ENCODE results near the gene SEMA4B.

Gene SEMA4B

DNA sequence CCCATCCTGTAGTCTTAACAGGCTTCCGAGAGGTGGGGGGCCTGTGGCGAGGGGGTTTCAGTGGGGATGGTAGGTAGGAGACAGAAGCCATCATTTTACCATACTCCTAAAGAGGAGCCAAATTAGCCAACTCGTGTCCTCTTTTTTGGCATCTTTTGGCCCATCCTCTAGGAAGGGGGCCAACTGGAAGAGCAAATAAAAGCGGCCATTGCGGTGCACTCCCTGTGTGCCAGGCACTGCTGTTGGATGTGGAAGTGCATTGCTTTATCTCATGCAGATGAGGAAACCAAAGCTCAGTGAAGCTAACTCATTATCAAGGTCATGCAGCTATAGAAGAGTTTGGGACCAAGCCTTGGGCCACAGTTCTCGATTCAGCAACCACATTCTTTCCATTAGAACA, 6.1 kb downstream of the SEMA4B start:
- no peak for DNase-seq (ENCODE audit: low read depth)

DNA sequence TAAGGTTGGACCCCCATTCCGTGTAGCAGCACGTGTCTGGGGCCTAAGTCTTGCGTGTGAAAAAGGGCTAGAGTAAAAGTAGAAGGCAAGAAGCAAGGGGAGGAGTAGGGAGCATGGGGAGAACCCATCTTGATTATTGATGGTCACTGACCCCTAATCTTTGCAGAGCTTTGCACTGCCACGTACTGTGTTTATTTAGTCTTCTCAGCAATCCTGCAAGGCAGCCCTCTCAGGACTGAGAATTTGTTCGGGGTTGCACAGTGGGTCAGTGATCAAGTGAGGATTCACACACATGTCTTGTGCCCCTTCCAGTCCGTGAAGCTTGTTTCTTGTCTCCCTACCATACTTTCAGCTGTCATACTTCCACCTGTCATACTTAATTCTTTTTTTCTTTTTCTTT, 7.2 kb downstream of the SEMA4B start:
- DNase-seq (ENCODE audit: low read depth) = no peak

DNA sequence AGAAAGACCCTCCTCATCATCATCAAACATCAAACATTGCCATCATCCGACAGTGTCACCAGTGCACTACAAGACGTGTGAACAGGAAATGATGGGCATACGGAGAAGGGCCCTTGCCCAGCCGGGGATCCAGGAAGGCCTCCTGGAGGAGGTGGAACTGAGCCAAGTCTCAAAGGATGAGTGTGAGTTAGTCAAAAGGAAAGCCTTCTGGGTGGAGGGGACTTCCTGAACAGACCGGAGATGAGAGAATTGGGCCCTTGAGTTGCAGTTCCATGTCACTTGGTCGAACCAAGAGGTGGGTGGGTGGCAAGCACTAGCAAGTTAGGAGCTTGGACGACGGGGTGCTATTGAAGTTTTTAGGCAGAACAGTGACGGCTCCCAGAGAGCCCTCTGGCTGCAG, 8.5 kb downstream of the SEMA4B start:
- DNase-seq (ENCODE audit: low read depth) = no peak

DNA sequence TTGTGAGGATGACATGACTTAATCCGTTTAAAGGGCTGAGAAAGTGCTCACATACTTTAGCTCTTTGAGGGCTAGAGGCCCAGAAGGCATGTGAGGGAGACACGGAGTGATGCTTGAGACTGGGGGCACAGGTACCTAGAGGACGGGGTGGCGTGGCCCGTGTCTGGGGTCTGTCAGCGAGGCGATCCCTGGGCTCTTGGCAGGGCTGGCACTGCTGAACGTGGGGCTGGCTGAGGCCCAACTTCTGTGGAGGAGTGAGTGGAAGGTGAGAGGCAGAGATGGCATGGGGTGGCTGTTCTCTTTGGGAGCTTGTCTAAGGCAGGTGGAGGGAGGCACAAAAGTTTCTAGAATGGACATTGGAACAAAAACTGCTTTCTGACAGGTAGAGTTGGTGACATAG, 9.5 kb downstream of the SEMA4B start:
- no peak for DNase-seq (ENCODE audit: low read depth)

DNA sequence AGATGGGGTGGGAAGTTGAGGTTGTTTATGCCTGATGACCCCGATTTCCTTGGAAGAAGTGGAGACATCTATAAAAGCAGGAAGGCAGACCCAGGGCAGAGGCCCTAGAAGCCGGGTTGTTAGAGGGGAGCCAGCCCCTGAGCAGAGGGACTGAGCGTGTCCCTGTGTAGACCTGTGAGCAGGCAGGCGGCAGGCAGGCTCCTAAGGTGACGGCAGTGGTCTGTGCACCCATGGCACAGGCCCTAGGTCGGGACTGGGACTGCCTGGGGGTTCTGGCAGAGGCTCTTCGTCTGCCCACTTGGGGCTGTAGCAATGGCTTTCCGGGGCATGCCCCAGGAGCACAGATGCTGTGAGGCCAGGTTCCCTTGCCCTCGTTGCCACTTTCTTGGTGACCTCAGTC, 9.9 kb downstream of the SEMA4B start:
- DNase-seq (ENCODE audit: low read depth) = no peak

DNA sequence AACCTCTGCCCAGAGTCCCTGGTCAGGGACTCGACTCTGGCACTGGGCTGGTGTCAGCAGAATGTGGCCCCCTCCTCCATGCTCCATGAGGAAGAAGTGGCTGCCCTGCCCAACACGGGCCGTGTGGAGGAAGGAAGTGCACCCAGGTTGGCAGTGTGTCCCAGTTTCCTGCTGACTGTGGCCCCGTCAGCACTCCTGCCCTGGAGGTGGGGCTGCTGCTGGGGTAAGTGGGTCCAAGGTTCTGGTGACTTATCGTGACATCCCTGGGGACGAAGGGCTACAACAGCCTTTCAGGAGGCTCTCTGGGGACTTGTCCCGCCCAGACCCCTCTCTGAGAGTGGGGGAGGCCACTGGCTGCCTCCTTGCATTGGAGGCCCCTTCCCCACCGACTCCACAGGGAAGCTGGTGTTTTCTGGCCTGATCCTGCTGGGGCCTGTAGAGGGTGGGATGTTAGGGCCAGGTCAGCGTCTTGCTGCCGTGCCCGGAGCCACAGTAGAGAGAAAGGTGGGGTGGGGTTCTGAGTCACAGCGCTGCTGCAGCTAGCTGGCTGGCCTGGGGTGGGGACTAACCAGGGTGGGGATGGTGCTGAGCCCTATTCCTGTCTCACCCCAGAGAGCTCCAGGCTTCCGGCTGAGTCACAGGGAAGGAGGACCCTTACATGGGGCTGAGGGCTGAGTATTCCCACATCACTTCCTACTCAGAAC, 10.5 kb downstream of the SEMA4B start:
- no peak for DNase-seq (ENCODE audit: low read depth)

DNA sequence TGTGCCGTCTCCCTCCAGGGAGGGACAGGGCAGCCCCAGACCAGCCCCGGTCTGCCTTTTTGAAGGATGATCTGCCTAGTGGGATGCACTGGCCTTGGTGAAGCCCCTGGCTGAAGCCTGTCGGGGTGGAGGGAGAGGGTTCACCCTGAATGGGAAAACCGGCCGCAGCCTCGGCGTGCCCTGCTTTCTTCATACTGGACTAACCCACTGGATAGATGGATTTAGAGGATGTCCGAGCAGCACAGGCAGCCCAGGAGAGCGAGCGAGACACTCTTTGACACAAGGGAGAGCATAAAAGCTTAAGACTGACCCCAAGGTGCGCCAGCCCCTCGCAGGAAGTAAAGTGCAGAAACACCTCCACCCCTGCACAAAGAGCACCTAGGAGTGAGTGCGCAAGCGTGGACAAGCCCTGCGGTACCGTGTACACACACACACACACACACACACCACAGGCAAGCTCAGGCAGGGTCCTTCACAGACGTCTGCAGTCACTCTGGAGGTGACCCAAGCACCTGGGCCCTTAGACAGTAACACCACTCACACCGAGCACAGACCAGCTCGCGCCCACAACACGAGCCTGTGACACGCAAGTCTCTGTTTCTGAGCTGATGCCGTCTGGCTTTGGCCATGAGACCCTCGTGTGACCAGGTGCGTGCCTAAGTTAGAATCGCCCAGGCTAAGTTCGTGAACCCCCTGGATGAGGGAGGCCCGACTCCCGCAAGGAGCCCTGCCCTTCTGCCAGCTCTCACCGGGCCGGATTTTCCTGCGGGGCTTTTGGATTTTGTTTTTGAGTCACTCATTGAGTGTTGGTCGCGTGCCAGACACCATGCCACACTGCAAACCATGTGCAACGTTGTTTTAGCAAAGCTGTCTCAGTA, 11.3 kb downstream of the SEMA4B start:
- no peak for DNase-seq (ENCODE audit: low read depth)

DNA sequence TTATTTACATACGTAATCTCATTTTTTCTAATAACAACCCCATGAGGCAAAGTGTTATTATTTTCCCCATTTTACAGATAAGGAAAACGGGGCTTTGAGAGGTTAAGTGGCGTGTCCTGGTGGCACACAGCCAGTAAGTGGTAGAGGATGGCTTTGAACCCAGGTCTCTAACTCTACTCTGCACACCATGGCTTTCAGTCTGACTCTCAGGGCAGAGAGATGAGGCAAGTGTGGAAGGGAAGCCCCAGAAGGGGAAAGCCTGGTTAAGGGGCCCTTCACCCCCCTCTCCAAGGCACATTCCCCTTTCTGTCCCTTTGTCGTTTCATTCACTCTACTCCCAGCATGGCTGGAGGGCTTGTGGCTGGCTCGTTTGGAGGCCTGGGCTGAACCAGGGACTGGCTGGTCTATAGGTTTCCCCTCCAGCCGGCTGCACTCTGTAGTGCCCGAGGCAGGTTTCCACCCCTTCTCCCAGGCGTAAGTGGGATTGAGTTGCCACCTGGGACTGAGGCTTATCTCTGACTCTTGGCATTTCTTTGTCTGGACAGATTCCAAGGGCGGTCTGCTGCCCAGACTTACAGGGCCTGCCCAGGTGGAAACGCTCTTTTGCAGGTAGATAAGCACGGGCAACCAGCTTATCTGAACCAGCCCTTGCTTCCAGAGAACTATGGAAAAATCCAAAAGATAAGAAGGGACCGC, 12.1 kb downstream of the SEMA4B start:
- no peak for DNase-seq (ENCODE audit: low read depth)

DNA sequence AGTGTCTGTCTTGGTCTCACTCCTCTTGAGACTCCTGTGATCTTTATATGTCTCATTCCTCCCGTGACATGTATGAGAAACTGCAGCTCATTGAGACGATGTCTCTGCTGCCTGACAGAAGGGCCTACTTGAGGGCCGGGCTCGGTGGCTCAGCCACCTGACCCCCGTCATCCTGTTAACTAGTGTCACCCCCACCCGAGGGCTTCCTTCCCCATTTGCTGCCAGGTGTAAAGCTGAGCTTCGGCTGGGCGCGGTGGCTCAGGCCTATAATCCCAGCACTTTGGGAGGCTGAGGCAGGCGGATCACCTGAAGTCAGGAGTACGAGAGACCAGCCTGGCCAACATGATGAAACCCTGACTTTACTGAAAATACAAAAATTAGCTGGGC, 12.7 kb downstream of the SEMA4B start:
- DNase-seq (ENCODE audit: low read depth) = no peak

DNA sequence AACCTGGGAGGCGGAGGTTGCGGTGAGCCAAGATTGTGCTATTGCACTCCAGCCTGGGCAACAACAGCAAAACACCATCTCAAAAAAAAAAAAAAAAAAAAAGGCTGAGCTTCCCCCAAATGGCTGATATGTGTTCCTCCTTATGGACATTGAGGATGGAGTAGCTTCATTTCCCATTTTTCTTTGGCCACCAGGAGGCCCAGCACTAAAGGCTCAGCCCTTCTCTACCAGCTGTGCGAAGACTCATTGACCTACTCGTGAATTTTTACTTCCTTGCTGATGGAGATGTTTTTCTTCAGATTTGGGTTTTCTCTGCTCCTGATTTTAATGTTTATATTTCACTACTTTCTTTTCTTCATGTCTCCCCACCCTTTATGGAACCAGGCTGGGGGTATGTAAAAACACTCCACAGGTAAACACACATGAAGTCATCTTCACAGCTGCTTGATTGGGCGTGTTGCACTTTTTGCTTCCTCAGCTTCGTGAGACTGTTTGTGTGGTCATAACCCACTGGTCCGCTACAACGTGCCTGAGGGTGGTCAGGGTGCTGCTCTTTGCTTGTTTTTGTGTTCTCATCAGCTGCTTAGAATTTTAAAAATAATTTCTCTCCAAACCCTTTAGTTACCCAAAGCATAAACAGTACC, 13.5 kb downstream of the SEMA4B start:
- no peak for DNase-seq (ENCODE audit: low read depth)

DNA sequence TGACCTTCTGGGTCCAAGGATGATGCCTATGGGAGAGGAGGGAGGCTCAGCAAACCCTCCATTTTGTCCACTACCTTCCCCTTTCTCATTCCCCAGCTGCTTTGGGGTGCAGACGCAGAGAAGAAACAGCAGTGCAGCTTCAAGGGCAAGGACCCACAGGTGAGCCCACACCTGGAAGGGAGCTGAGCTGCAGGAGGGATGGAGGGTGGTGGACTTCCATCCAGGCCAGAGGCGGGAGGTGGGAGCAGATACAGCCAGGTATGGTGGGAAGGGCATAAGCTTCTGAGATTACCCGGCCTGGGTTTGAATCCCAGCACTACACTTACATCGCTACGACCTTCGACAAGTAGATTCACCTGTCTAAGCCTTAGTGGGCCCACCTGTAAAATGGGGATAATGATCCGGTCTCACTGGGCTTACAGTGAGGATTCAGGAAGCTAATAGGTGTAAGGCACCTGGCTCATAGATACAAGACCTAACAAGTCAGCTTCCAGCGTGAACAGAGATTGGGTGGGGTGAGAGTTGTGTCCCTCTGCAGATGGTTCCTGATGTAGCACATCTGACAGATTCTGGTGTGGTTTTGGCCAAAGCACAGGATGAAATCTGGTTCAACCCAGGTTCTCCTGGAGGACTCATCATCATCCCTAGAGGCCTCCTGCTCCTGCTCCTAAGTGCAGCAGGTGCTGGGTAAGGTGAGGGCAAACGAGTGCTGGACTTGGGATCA, 16.7 kb downstream of the SEMA4B start:
- no peak for DNase-seq (ENCODE audit: low read depth)

DNA sequence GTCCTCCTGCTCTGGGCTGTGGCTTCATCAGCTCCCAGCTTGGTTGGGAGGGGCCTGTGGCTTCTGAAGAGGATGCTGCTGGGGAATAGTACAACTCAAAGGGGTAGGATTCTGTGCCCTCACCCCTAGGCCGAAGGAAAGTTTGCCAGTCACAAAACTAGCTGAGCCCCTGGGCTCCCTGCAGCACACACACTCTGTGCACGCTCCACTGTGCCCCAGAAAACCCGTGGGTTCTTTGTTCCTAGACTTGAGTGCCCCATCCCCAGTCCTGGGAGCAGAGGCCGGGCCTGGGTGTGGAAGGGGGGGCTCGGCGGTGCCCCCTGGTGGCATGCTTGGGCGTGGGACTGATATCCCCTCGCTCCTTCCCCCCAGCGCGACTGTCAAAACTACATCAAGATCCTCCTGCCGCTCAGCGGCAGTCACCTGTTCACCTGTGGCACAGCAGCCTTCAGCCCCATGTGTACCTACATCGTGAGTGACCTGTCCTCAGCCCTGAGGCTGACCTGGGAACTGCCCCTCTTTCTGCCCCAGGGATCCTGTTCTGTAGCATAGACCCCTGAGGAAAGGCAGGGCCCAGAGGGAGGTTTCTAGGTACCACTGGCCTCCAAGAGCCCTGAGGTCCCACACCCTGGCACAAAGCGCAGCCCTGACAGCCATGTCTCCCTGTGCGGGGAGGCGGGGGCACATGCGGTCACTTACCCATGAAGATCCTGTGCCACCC, 18.5 kb downstream of the SEMA4B start:
- DNase-seq (ENCODE audit: low read depth) = peak; percentile 38

DNA sequence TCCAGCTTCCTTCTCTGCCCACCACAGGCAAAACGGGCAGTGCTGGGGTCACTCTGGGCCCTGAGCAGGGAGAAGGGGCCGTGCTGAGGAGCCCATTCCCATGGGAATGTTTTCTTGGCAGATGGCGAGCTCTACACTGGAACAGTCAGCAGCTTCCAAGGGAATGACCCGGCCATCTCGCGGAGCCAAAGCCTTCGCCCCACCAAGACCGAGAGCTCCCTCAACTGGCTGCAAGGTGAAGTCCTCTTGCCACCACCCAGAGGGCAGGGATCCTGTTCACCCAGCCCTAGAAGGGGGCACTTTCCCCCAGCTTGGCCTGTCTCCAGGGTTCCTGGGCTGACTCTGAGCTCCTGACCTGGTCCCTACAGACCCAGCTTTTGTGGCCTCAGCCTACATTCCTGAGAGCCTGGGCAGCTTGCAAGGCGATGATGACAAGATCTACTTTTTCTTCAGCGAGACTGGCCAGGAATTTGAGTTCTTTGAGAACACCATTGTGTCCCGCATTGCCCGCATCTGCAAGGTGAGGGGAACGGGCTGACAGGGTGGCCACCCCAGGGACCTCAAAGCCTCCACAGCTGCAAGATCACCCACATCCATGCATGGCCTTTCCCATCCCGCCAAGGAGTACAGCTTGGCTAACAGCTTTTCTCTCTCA, 20.2 kb downstream of the SEMA4B start:
- DNase-seq (ENCODE audit: low read depth) = no peak

DNA sequence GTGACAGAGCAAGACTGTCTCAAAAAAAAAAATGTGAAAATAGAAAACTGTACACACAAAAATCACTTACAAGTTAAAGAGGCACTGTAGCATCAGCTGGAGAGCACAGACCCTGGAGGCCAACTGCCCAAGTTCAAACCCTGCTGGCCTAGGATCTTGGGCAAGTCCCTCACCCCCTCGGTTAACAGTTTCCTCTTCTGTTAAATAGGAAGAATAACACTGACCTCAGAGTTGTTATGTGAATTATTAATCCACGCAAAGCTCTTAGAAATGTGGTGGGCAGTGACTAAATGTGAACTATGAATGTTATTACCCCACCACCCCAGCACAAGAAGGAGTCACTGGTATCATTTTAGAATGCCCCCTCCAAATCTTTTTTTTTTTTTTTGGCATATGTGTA, 21.4 kb downstream of the SEMA4B start:
- DNase-seq (ENCODE audit: low read depth) = no peak

DNA sequence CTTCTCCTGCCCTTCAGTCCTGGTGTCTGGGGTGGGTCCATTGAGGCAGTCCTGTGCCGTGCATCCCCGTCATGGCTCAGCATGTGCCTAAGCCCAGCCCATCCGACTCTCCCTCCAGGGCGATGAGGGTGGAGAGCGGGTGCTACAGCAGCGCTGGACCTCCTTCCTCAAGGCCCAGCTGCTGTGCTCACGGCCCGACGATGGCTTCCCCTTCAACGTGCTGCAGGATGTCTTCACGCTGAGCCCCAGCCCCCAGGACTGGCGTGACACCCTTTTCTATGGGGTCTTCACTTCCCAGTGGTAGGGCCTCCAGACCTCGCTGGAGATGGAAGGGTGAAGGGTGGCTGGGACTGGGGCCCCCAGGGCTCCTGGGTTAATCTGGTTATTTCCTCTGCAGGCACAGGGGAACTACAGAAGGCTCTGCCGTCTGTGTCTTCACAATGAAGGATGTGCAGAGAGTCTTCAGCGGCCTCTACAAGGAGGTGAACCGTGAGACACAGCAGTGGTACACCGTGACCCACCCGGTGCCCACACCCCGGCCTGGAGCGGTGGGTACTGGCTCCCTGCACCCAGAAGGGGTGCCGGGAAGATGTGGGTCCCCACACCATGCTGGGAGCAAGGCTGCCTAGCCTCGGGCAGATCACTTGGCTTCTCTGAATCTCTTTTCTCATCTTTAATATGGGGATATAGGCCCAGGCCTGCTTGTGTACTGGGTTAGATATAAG, 22.5 kb downstream of the SEMA4B start:
- DNase-seq (ENCODE audit: low read depth) = no peak

DNA sequence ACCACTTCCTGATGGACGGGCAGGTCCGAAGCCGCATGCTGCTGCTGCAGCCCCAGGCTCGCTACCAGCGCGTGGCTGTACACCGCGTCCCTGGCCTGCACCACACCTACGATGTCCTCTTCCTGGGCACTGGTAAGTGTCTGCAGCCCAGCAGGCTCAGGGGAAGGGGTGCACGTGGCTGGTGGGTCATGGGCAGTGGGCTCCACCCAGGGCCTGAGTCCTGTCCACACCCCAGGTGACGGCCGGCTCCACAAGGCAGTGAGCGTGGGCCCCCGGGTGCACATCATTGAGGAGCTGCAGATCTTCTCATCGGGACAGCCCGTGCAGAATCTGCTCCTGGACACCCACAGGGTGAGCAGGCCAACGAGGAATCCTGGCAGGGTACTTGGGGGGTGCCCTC, 23.9 kb downstream of the SEMA4B start:
- DNase-seq (ENCODE audit: low read depth) = no peak

DNA sequence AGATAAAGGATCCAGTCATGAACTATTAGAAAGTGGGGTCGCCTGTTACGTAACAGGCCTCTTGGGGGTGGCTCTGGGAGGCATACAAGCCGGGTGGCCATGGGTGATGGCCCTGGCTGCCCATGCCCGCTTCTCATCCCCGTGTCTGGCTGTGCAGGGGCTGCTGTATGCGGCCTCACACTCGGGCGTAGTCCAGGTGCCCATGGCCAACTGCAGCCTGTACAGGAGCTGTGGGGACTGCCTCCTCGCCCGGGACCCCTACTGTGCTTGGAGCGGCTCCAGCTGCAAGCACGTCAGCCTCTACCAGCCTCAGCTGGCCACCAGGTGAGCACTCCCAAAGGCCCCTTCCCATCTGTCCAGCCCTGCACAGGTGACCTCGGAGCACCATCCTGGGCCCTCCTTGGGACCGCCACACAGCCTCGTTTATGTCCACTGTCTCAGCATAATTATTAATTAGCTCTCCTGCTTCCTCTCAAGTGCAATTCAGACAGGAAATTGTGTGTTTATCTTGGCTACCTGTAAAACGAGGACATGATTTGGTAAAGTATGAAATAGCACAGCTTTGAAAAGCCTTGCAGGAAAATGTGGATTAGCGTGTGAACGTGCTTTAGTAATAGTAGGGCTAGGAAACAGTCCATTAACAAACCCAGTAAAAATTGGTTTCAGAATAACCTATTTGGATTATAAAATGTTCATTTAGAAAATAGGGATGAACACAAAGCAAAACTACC, 24.5 kb downstream of the SEMA4B start:
- DNase-seq (ENCODE audit: low read depth) = no peak

DNA sequence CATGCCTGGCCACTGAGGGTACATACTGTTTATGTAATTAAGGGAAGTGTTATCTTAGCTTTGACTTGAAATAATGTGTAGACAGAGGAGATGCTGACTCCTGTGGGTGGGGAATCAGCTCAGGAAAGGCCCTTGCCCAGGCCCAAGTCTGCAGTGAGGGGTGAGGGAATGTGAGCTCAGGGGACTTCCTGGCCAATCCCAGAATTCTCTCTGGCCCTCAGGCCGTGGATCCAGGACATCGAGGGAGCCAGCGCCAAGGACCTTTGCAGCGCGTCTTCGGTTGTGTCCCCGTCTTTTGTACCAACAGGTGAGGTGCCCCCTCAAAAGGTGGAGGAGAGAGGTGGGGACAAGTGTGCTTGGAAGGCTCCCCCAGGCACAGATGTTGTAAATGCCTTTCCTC, 26.2 kb downstream of the SEMA4B start:
- DNase-seq (ENCODE audit: low read depth) = no peak

Data from activated gamma-delta T cell treated with anti-CD3 and anti-CD28 coated beads, Interleukin-2, amount 50 U/mL, for 16 hours (primary cell).